HG03064 (cell line): Measurements from ENCODE around the gene SBK1.

Experiments
- ATAC-seq: cut with Tn5 transposase; IDR thresholded peaks from one replicate; pipeline ENCODE4 v1.9.1; 2021; ENCODE audit warnings: low read depth; ENCODE audit not compliant: unreplicated experiment

The SBK1 gene

GRCh38 chr16:28303132-28303531, 10.8 kb downstream of the SBK1 start:
- ATAC-seq = no peak

DNA sequence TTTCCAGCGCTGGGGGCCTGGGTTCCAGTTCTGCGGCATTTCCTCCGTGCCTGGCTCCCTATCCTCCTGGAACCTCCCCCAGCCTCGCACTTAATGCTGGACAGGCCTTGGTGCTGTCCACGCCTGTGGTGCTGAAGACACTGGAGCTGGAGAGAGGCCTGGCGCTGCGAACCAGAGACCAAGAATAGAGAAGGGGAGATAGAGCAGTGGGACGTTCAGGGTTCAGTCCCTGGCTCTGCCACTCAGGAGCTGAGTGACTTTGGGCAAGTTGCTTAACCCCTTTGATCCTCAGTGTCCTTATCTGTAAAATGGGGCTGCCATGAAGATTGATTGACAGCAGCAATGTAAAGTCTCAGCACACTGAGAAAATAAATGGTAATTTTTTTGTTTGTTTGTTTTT, 11.9 kb downstream of the SBK1 start:
- no peak for ATAC-seq

DNA sequence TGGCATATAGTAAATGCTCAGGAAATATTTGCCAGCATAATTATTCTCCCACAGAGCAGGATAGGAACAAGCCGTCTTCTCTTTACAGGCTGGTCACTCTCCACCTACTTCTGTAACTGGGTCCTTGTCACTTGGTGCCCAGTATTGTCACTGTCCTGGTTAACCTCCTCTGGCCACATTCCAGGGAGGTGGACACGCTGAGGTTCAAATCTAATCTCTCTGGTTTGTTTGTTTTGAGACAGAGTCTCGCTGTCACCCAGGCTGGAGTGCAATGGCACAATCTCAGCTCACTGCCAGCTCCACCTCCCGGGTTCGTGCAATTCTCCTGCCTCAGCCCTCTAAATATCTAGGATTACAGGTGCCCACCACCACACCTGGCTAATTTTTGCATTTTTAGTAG, 15.6 kb downstream of the SBK1 start:
- ATAC-seq = no peak

DNA sequence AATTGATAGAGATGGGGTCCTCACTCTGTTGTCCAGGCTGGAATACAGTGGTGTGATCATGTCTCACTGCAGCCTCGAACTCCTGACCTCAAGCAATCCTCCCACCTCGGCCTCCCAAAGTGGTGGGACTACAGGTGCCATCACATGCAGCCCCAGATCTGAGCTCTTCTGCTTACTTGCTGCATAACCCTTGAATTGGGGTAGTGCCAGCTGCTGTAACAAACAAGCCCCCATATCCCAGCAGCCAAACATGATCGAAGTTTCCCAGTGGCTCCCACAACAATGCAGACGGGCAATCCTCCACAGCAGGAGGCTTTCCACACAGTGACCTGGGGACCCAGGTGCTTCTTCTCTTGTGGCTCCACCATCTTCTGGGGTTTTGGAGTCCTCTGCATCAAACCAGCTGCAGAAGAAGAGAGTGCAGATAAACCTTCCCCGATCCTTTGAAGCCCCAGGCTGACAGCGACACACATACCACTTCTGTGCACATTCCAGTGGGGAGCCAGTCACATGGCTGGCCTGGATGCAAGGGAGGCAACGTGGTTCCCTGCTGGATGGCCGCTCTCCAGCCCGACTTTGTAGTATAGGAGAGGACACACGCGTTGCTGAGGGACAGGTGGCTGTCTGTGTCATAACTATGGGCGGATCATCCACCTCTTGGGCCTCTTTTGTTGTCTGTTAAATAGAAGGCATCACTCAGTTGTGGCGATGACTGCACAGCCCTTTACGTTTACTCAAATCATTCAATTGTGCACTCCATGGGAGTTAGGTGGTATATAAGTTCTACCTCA, 16.7 kb downstream of the SBK1 start:
- ATAC-seq = no peak

DNA sequence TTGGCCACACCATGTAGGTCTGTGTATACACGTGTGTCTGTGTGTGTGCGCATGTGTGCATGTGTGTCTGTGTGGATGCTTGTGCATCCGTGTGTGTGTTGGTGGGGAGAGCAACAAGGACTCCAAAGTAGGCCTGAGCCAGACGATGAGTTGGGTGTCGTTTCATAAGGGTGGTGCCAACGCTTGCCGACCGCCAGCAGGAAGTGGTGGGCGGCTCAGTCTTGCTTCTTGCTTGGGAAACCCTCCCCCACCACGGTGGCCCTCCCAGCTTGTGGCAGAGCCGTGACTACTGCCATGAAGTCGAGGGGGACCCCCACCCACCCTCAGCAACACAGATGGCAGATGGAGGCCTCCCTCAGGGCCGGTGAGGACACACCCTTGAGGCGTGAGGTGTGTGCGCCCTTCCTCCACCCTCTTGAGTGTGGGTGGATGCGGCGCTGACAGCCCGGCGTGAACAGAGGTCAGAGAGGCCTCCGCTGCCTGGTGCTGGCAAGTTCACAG, 17.5 kb downstream of the SBK1 start:
- ATAC-seq = no peak

GRCh38 chr16:28310796-28311195, 18.5 kb downstream of the SBK1 start:
- ATAC-seq = no peak

- no peak for ATAC-seq
Measured at GRCh38 chr16:28311413-28311812, 19.1 kb downstream of the SBK1 start.

DNA sequence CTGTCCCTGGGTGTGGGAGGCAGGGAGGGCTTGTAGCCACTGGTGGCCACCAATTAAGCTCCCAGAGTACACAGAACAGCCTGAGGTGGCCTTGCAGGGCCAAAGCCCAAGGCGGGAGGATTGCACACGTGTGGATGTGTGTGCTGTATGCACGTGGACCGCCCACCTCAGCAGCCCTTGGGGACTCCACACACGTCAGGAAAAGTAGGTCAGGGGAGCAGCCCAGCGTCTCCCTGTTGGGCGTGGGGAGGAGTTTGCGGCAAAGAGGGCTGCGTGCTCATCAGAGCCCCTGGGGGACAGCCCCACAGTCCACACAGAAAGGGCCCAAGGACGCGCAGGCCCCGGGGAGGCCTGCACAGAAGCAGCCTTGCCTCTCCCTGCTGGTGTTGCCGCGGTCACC, 19.6 kb downstream of the SBK1 start:
- no peak for ATAC-seq

DNA sequence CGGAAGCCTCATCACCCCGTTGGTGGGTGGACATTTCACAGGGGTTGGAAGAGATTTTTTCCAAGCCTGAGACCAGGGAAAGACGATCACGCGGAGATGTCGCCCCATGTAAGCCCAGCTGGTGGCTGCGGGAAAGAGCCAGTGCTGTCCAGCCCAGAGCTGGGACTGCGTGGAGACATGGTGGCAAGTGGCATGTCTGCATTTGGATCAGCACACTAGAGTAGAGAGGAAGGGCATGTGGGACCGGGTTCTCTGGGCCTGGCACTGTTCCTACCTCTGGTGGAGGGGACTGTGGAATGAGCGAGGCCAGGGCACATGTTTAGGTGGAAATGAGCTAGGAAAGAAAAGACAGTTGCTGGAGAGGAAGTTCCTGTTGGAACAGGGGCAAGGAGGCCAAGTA, 20.0 kb downstream of the SBK1 start:
- ATAC-seq = no peak

- no peak for ATAC-seq
Measured at GRCh38 chr16:28313587-28313986, 21.3 kb downstream of the SBK1 start.

GRCh38 chr16:28316054-28316453, 23.7 kb downstream of the SBK1 start:
- no peak for ATAC-seq

DNA sequence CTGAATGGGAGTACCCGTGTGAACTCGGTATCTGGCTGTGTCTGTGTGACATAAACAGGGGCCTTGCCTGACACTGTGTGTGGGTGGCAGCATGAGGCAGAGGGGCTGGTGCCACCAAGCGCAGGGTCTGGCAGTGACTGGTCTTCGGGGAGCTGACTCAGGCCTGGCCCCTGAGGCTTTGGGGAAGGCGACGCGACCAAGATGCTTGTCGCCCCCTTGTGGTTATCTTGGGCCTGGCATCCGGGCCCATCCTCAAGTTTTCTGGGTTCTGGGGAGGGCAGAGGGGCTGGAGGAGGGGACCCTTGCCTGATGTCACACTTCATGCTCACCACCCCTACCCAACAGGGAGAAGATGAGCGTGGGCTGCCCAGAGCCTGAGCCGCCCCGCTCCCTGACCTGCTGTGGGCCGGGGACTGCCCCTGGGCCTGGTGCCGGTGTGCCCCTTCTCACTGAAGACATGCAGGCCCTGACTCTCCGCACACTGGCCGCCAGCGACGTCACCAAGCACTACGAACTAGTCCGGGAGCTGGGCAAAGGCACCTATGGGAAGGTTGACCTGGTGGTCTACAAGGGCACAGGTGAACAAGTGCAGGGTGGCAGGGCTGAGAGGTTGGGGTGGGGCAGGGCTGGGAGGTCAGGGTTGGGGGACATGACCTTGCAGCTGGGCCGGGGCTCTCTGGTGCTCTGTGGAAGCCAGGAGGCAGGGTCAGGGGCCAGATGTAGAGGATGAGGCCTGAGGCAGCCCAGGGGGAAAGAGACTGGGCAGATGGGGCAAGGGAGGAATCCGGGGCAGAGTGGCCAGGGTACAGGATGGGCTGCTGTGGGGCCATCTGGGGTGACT, 24.9 kb downstream of the SBK1 start:
- ATAC-seq = no peak

DNA sequence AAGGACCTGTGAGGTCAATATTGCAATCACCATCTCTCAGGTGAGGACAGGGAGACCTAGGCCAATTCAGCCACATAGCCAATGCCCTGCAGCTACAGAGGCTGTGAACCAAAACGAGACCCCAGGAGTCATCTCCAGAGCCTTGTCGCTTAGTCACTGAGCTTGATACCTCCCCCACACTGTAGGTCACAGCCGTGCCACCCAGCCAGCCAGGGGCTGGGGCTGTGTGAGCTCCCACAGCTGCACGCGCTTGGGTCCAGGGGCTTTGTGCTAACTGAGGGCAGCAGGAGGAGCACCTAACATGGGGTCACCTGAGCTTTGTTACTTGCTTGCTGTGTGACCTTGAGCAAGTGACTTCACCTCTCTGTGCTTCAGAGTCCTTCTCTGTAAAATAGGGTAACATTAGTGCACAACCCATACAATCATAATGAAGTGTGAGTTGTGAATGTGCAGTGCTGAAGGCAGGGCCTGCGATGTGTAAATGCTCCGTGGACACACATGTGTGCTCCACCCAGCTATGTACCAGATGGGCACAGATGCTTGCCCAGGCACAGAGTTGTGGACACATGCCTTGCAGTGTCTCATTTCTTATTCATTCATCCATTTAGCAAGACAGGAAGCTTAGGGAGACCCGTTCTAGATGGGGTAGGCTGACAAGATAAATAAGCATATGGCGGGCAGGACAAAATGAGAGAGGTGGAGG, 25.9 kb downstream of the SBK1 start:
- no peak for ATAC-seq

DNA sequence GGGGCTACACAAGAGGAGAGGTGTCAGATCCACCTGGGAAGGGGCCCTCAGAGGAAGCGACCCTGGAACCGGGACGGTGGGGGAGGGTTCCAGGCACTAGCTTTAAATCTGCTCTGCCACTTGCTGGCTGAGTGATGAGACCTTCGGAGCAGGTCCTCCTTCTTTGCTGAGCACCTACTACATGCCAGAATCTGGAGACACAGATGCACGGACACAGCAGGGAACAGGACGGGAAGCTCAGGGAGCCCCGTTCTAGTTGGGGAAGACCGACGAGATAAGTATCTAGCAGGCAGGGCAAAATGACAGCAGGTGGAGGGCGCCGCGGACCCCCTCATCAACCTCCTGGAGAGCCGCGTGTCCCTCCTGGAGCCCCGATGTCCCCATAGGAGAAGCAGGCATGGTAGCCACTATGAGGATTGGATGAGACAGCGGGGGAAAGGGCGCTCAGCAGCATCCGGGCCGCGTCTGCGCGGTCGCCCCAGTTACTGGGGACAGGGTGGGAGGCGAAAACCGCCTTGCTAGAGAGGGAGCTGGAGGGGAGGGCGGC, 27.2 kb downstream of the SBK1 start:
- no peak for ATAC-seq

DNA sequence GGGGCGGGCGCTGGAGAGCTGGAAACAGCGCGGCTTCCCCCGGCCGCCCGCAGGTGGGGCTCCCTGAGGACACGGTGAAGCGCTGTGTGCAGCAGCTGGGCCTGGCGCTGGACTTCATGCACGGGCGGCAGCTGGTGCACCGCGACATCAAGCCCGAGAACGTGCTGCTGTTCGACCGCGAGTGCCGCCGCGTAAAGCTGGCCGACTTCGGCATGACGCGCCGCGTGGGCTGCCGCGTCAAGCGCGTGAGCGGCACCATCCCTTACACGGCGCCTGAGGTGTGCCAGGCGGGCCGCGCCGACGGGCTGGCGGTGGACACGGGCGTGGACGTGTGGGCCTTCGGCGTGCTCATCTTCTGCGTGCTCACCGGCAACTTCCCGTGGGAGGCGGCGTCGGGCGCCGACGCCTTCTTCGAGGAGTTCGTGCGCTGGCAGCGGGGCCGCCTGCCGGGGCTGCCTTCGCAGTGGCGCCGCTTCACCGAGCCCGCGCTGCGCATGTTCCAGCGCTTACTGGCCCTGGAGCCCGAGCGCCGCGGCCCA, 27.8 kb downstream of the SBK1 start:
- no peak for ATAC-seq

GRCh38 chr16:28320741-28321140, 28.4 kb downstream of the SBK1 start:
- no peak for ATAC-seq

GRCh38 chr16:28321700-28322411, 29.5 kb downstream of the SBK1 start:
- no peak for ATAC-seq

DNA sequence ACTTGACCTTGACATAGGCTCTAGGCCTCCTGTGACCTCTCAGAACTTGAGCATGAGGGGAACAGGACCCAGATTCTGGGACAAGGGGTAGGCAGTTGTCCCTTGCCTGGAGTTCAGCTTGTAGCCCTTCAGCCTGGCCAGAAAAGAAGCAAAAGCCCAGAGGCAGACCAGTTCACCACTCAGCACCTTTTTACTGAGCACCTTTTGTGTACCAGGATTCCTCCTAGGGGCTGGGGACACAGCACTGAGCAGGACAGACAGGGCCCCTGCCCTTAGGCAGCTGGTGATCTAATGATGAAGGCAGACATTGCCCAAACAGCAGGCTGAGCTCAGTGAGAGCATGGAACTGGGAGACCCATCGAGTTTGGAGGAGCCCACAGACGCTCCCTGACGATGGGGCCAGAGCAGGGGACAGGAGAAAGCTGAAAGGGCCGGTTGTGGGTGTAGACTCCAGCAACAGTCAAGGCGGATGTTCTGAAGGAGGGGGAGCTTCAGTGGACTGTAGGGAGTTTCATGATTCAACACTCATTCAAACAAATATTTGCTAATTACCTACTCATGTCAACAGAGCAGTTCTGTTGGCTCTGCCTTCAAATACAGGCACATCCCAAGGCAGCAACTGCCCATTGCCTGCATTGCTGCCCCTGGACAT, 32.0 kb downstream of the SBK1 start:
- ATAC-seq = no peak

DNA sequence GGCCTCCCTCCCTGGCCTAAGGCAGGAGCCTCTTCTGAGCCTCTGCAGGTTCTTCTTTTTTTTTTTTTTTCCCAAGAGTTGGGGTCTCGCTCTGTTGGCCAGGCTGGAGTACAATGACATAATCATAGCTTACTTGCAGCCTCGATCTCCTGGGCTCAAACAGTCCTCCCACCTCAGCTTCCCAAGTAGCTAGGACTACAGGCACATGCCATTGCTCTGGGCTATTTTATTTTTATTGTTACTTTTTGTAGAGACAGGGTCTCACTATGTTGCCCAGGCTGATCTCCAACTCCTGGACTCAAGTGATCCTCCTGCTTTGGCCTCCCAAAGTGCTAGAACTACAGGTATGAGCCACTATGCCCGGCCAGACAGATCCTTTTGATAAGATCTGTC, 32.6 kb downstream of the SBK1 start:
- no peak for ATAC-seq
